ENCODE measurements around the gene CDC37. TPM values are rescaled to one million over a fixed set of nuclear protein-coding genes. Genes with fewer than 3 reads are reported as not detected.

CDC37 gene
- total and polyA plus RNA-seq, 7 donors: 106 to 294 (median 129) TPM

Other genes starting within 250 kb of the CDC37 start
- 10 to 100 TPM; 22.1 to 47.6 (median 34.9) TPM for gene DNMT1, start 208.6 kb downstream of the CDC37 start, total RNA-seq
- gene DNMT1, start 208.6 kb downstream of the CDC37 start, polyA plus RNA-seq: 10 to 100 TPM; 12.0 to 47.9 (median 13.6) TPM
- 10 to 100 TPM in 3 of 4 donors, 1 to 10 TPM in 1; 7.1 to 13.0 (median 10.6) TPM for gene S1PR2, start 172.2 kb downstream of the CDC37 start, total RNA-seq
- gene S1PR2, start 172.2 kb downstream of the CDC37 start, polyA plus RNA-seq: 1 to 10 TPM; 1.2 to 3.6 (median 3.5) TPM
- gene MRPL4, start 151.3 kb downstream of the CDC37 start, total RNA-seq: 10 to 100 TPM; 37.9 to 68.9 (median 62.8) TPM
- gene MRPL4, start 151.3 kb downstream of the CDC37 start, polyA plus RNA-seq: 10 to 100 TPM; 45.1 to 85.2 (median 51.1) TPM
- 10 to 100 TPM; 11.0 to 33.1 (median 13.5) TPM for gene ICAM1, start 132.4 kb downstream of the CDC37 start, total RNA-seq
- gene ICAM1, start 132.4 kb downstream of the CDC37 start, polyA plus RNA-seq: 10 to 100 TPM in 2 of 3 donors, 1 to 10 TPM in 1; 5.4 to 27.0 (median 15.7) TPM
- not detected for gene ICAM4, start 116.6 kb downstream of the CDC37 start, total RNA-seq
- under 1 TPM in 1 of 3 donors, not detected in 2; 0.42 TPM for gene ICAM4, start 116.6 kb downstream of the CDC37 start, polyA plus RNA-seq
- under 1 TPM in 2 of 4 donors, not detected in 2; 0.54 to 0.83 TPM for gene ICAM5, start 113.6 kb downstream of the CDC37 start, total RNA-seq
- gene ICAM5, start 113.6 kb downstream of the CDC37 start, polyA plus RNA-seq: under 1 TPM in 2 of 3 donors, not detected in 1; 0.23 to 0.92 TPM
- 1 to 10 TPM; 1.1 to 4.3 (median 2.4) TPM for gene ZGLP1, start 93.7 kb downstream of the CDC37 start, total RNA-seq
- gene ZGLP1, start 93.7 kb downstream of the CDC37 start, polyA plus RNA-seq: 1 to 10 TPM in 2 of 3 donors, not detected in 1; 2.4 to 6.0 TPM
- gene FDX2, start 87.5 kb downstream of the CDC37 start, total RNA-seq: 10 to 100 TPM; 25.2 to 45.9 (median 31.9) TPM
- 10 to 100 TPM; 19.2 to 21.6 (median 20.1) TPM for gene FDX2, start 87.5 kb downstream of the CDC37 start, polyA plus RNA-seq
- gene RAVER1, start 70.0 kb downstream of the CDC37 start, total RNA-seq: 10 to 100 TPM; 10.0 to 28.5 (median 14.9) TPM
- 10 to 100 TPM in 2 of 3 donors, 1 to 10 TPM in 1; 8.4 to 37.0 (median 14.8) TPM for gene RAVER1, start 70.0 kb downstream of the CDC37 start, polyA plus RNA-seq
- gene ICAM3, start 63.9 kb downstream of the CDC37 start, total RNA-seq: 1 to 10 TPM; 1.9 to 4.2 (median 3.4) TPM
- 10 to 100 TPM; 24.5 to 45.2 (median 35.4) TPM for gene ICAM3, start 63.9 kb downstream of the CDC37 start, polyA plus RNA-seq
- 100 to 1,000 TPM in 1 of 4 donors, 10 to 100 TPM in 3; 36.7 to 125 (median 50.3) TPM for gene TYK2, start 23.0 kb downstream of the CDC37 start, total RNA-seq
- 100 to 1,000 TPM in 1 of 3 donors, 10 to 100 TPM in 2; 35.6 to 117 (median 38.4) TPM for gene TYK2, start 23.0 kb downstream of the CDC37 start, polyA plus RNA-seq
- 10 to 100 TPM in 3 of 4 donors, 1 to 10 TPM in 1; 7.6 to 14.7 (median 12.9) TPM for gene PDE4A, start 17.0 kb upstream of the CDC37 start, total RNA-seq
- 1 to 10 TPM; 4.2 to 7.2 (median 6.2) TPM for gene PDE4A, start 17.0 kb upstream of the CDC37 start, polyA plus RNA-seq
- 10 to 100 TPM; 45.4 to 67.8 (median 53.1) TPM for gene KEAP1, start 99.8 kb upstream of the CDC37 start, total RNA-seq
- gene KEAP1, start 99.8 kb upstream of the CDC37 start, polyA plus RNA-seq: 10 to 100 TPM; 43.2 to 62.4 (median 50.5) TPM
- not detected for gene S1PR5, start 113.9 kb upstream of the CDC37 start, total RNA-seq
- under 1 TPM in 1 of 3 donors, not detected in 2; 0.07 TPM for gene S1PR5, start 113.9 kb upstream of the CDC37 start, polyA plus RNA-seq
- gene ATG4D, start 140.4 kb upstream of the CDC37 start, total RNA-seq: 10 to 100 TPM; 11.4 to 25.5 (median 16.7) TPM
- 10 to 100 TPM; 70.3 to 82.5 (median 77.5) TPM for gene ATG4D, start 140.4 kb upstream of the CDC37 start, polyA plus RNA-seq
- gene KRI1, start 162.5 kb upstream of the CDC37 start, total RNA-seq: 10 to 100 TPM; 13.6 to 21.1 (median 16.1) TPM
- 10 to 100 TPM in 2 of 3 donors, 1 to 10 TPM in 1; 7.2 to 28.9 (median 11.4) TPM for gene KRI1, start 162.5 kb upstream of the CDC37 start, polyA plus RNA-seq
- gene CDKN2D, start 165.4 kb upstream of the CDC37 start, total RNA-seq: 10 to 100 TPM in 3 of 4 donors, 1 to 10 TPM in 1; 7.5 to 14.9 (median 11.3) TPM
- gene CDKN2D, start 165.4 kb upstream of the CDC37 start, polyA plus RNA-seq: 10 to 100 TPM; 17.4 to 28.2 (median 17.8) TPM
- 1 to 10 TPM in 2 of 4 donors, not detected in 2; 1.1 to 3.0 TPM for gene AP1M2, start 183.8 kb upstream of the CDC37 start, total RNA-seq
- 100 to 1,000 TPM in 2 of 3 donors, 10 to 100 TPM in 1; 95.8 to 178 (median 150) TPM for gene AP1M2, start 183.8 kb upstream of the CDC37 start, polyA plus RNA-seq
- 10 to 100 TPM; 19.3 to 31.0 (median 25.3) TPM for gene SLC44A2, start 222.0 kb upstream of the CDC37 start, total RNA-seq
- 10 to 100 TPM; 12.9 to 88.6 (median 23.4) TPM for gene SLC44A2, start 222.0 kb upstream of the CDC37 start, polyA plus RNA-seq

All from sigmoid colon (tissue), 7 donors.